Liver (tissue), 3 donors: ENCODE results near the gene TRNAU1AP.

Experiments
- GABPA ChIP-seq, 2 donors: IDR thresholded peaks in 1 of 2; conservative IDR thresholded peaks in 1 of 2; 2 replicates each; pipeline ENCODE4 v1.6.1; 2016; ENCODE audit warnings: antibody characterized with exemption in 2 of 2, mild to moderate bottlenecking in 1 of 2, moderate library complexity in 1 of 2
- TF ChIP-seq, protein P1 (sequence below): fragments of 150-350 bp; IDR thresholded peaks from 2 replicates; pipeline ENCODE4 v1.5.1; 2017; ENCODE audit warnings: improper control_type of control experiment, low read depth, low read length; ENCODE audit not compliant: missing input control
- donor health status: healthy.
- donor health status: healthy.

DNA sequence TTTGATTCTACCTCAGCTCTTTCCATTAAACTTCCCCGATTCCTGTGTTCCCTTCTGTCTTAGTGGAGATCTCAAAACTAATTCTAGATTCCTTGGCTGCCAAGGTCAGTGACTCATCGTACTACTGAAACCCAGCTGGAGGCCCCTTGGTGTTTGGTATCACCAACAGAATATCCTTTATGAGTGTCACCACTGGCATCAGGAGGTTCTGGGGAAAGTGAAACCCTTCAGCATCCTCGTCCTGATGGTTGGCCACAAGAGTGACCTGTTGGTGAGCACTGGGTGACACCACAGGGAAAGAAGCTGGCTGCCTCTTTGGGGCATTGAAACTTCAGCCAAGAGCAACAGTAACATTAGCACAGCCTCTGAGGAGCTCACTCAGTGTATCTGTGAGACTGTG lies 48.8 kb downstream of the TRNAU1AP start:
- TF ChIP-seq, protein P1, sequence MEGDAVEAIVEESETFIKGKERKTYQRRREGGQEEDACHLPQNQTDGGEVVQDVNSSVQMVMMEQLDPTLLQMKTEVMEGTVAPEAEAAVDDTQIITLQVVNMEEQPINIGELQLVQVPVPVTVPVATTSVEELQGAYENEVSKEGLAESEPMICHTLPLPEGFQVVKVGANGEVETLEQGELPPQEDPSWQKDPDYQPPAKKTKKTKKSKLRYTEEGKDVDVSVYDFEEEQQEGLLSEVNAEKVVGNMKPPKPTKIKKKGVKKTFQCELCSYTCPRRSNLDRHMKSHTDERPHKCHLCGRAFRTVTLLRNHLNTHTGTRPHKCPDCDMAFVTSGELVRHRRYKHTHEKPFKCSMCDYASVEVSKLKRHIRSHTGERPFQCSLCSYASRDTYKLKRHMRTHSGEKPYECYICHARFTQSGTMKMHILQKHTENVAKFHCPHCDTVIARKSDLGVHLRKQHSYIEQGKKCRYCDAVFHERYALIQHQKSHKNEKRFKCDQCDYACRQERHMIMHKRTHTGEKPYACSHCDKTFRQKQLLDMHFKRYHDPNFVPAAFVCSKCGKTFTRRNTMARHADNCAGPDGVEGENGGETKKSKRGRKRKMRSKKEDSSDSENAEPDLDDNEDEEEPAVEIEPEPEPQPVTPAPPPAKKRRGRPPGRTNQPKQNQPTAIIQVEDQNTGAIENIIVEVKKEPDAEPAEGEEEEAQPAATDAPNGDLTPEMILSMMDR = no peak
- TF ChIP-seq GABPA (IDR thresholded peaks at IDR 0.05 in 1 of 2, conservative IDR thresholded peaks at IDR 0.05 in 1 of 2) = no peak
